ENCODE measurements around the gene ZBTB44. TPM values are rescaled to one million over a fixed set of nuclear protein-coding genes. Genes with fewer than 3 reads are reported as not detected.
"Not testable (repeated sequence)": the region's sequence is repeated elsewhere in the genome, so short reads cannot be mapped to it uniquely, and the experiment has no call there.

Gene ZBTB44
- total RNA-seq, 2 donors from 2014 or later = 27.7 to 48.5 TPM

GRCh38 chr11:130234315-130234714 is 80.4 kb downstream of the ZBTB44 start:
- TF ChIP-seq CTCF (IDR thresholded peaks at IDR 0.05) = no peak
- Histone ChIP-seq H3K9me3 (no peaks in the 10 kb centered on the region), H3K4me3 (no peak overlapping the region), H3K27me3 (no peaks in the 10 kb centered on the region), H3K36me3 (peaks cover 26% of the 10 kb centered on the region), H3K27ac (no peak overlapping the region), H3K4me1 (no peaks in the 10 kb centered on the region)
- DNase-seq (ENCODE audit: low spot score) = no peak

- H3K9me3 ChIP-seq; H3K27me3 ChIP-seq; H3K27ac ChIP-seq; H3K4me3 ChIP-seq; H3K4me1 ChIP-seq; DNase-seq (ENCODE audit: low spot score): not testable (repeated sequence)
- peaks cover 22% of the 10 kb centered on the region for H3K36me3 ChIP-seq
These were observed 80.8 kb downstream of the ZBTB44 start for GRCh38 chr11:130233888-130234287.

- not testable (repeated sequence) for DNase-seq (ENCODE audit: low spot score); H3K27me3 ChIP-seq; H3K9me3 ChIP-seq; H3K4me3 ChIP-seq; H3K4me1 ChIP-seq; H3K27ac ChIP-seq
- peaks cover 19% of the 10 kb centered on the region for H3K36me3 ChIP-seq
These were observed 81.2 kb downstream of the ZBTB44 start for GRCh38 chr11:130233486-130233885.

GRCh38 chr11:130227373-130227772 is 87.3 kb downstream of the ZBTB44 start:
- no peak overlapping the region for H3K27ac ChIP-seq

GRCh38 chr11:130223291-130223971 is 91.3 kb downstream of the ZBTB44 start:
- DNase-seq (ENCODE audit: low spot score) = no peak
- Histone ChIP-seq H3K27ac (no peak overlapping the region), H3K9me3 (no peaks in the 10 kb centered on the region), H3K4me1 (peaks cover 0 to 8% of the 10 kb centered on the region in 2 donors), H3K4me3 (no peak overlapping the region), H3K27me3 (no peaks in the 10 kb centered on the region), H3K36me3 (no peaks in the 10 kb centered on the region)
- TF ChIP-seq CTCF (IDR thresholded peaks at IDR 0.05) = no peak

More at GRCh38 chr11:130227373-130227772, 87.3 kb downstream of the ZBTB44 start:
- no peak for DNase-seq (ENCODE audit: low spot score)
- no peaks in the 10 kb centered on the region for H3K27me3 ChIP-seq
- no peaks in the 10 kb centered on the region for H3K9me3 ChIP-seq
- no peak for TF ChIP-seq CTCF (IDR thresholded peaks at IDR 0.05)
- H3K36me3 ChIP-seq = no peaks in the 10 kb centered on the region
- peaks cover 0 to 8% of the 10 kb centered on the region in 2 donors for H3K4me1 ChIP-seq
- H3K4me3 ChIP-seq = no peak overlapping the region

GRCh38 chr11:130220311-130221035 is 94.2 kb downstream of the ZBTB44 start:
- no peak for TF ChIP-seq CTCF (IDR thresholded peaks at IDR 0.05)
- no peaks in the 10 kb centered on the region for H3K9me3 ChIP-seq
- DNase-seq (ENCODE audit: low spot score) = no peak
- no peak overlapping the region for H3K27ac ChIP-seq
- H3K27me3 ChIP-seq = no peaks in the 10 kb centered on the region
- H3K36me3 ChIP-seq = no peaks in the 10 kb centered on the region
- H3K4me1 ChIP-seq = peaks cover 0 to 21% of the 10 kb centered on the region in 2 donors
- H3K4me3 ChIP-seq = no peak overlapping the region

Data from right atrium auricular region (tissue), 2 donors.